H1 (cell line): ENCODE results near the gene DAB2IP. TPM values are rescaled to one million over a fixed set of nuclear protein-coding genes. Genes with fewer than 3 reads are reported as not detected.
A peak's percentile ranks its signal among the peaks of the same experiment; 100 is the strongest.

Experiments used
- CTCF ChIA-PET: fragments of 300-600 bp; sonication (Branson Sonifier 250); formaldehyde crosslinking; loops from one replicate; lab custom pipeline; 2021; ENCODE audit not compliant: partially characterized antibody; lab: Charles Lee
- POLR2A ChIA-PET: fragments of 300-600 bp; sonication (Branson Sonifier 250); formaldehyde crosslinking; loops from one replicate; lab custom pipeline; 2021; ENCODE audit warnings: inconsistent platforms; ENCODE audit not compliant: partially characterized antibody; lab: Charles Lee
- DNase-seq, 2 experiments: peaks; one replicate each; pipeline versions ENCODE4 v3.0.0 to v3.0.0-alpha.2; 2010 to 2022; ENCODE audit warnings: low spot score in 2 of 2, low read depth in 1 of 2, mixed read lengths in 1 of 2
- FAIRE-seq: peaks from 2 replicates; lab custom pipeline; 2011; peaks lifted over from hg19 to GRCh38; lab: Jason Lieb, UNC
- H2AFZ ChIP-seq: 2 replicates; pipeline ENCODE4 v1.8.1; 2012; ENCODE audit warnings: low read length, inconsistent platforms
- H2AK5ac ChIP-seq: 2 replicates; pipeline ENCODE4 v1.6.1; 2013; ENCODE audit warnings: low read depth, low read length
- H2BK120ac ChIP-seq: replicated peaks from 2 replicates; pipeline ENCODE3; 2013; ENCODE audit warnings: low read depth, low read length, inconsistent platforms
- H2BK12ac ChIP-seq: 2 replicates; pipeline ENCODE4 v1.6.1; 2013; ENCODE audit warnings: low read depth, low read length
- H2BK15ac ChIP-seq: 2 replicates; pipeline ENCODE4 v1.6.1; 2013; ENCODE audit warnings: low read length
- H2BK20ac ChIP-seq: 2 replicates; pipeline ENCODE4 v1.6.1; 2013; ENCODE audit warnings: low read length
- H2BK5ac ChIP-seq: 2 replicates; pipeline ENCODE4 v1.6.1; 2013; ENCODE audit warnings: low read depth, low read length
- H3K14ac ChIP-seq: 2 replicates; pipeline ENCODE4 v1.6.1; 2013; ENCODE audit warnings: inconsistent platforms; ENCODE audit not compliant: insufficient read length
- H3K18ac ChIP-seq: 2 replicates; pipeline ENCODE4 v1.6.1; 2013; ENCODE audit warnings: low read length; ENCODE audit errors: extremely low read depth
- H3K23ac ChIP-seq: 2 replicates; pipeline ENCODE4 v1.6.1; 2013; ENCODE audit warnings: inconsistent platforms; ENCODE audit not compliant: insufficient read length
- H3K23me2 ChIP-seq: 2 replicates; pipeline ENCODE4 v1.6.1; 2013; ENCODE audit warnings: low read depth, low read length
- H3K27ac ChIP-seq: 2 replicates; pipeline ENCODE4 v1.6.1; 2011; ENCODE audit warnings: low read depth, low read length, inconsistent platforms
- H3K27me3 ChIP-seq, 4 experiments: replicated peaks in 1 of 4; 1 replicate in 1 of 4; 2 replicates in 3 of 4; pipeline versions ENCODE4 v1.6.1 to v1.8.1; 2011 to 2013; ENCODE audit warnings: low read length in 3 of 4, mild to moderate bottlenecking in 3 of 4, inconsistent platforms in 2 of 4, mixed read lengths in 2 of 4, moderate library complexity in 1 of 4; ENCODE audit not compliant: control insufficient read depth in 3 of 4, insufficient read depth in 3 of 4; ENCODE audit errors: extremely low read depth in 1 of 4
- H3K36me3 ChIP-seq, 4 experiments: 2 replicates each; pipeline versions ENCODE4 v1.6.1 to v1.8.1; 2011 to 2013; ENCODE audit warnings: mild to moderate bottlenecking in 4 of 4, low read length in 3 of 4, moderate library complexity in 2 of 4, control low read depth in 1 of 4, inconsistent platforms in 1 of 4; ENCODE audit not compliant: insufficient read depth in 4 of 4, control insufficient read depth in 2 of 4
- H3K4ac ChIP-seq: replicated peaks from 2 replicates; pipeline ENCODE3; 2013; ENCODE audit warnings: low read length, low read depth, mixed read lengths, inconsistent platforms; ENCODE audit not compliant: insufficient read length
- H3K4me1 ChIP-seq, 4 experiments: replicated peaks in 1 of 4; 1 replicate in 1 of 4; 2 replicates in 3 of 4; pipeline versions ENCODE4 v1.6.1 to v1.8.1; 2011 to 2013; ENCODE audit warnings: low read length in 3 of 4, inconsistent platforms in 2 of 4, mixed read lengths in 1 of 4; ENCODE audit not compliant: insufficient read depth in 4 of 4, control insufficient read depth in 3 of 4
- H3K4me2 ChIP-seq, 2 experiments: 2 replicates each; pipeline versions ENCODE4 v1.6.1 to v1.8.1; 2011 to 2013; ENCODE audit warnings: low read depth in 2 of 2, low read length in 2 of 2, control low read depth in 1 of 2, inconsistent platforms in 1 of 2, mild to moderate bottlenecking in 1 of 2; ENCODE audit not compliant: insufficient read depth in 1 of 2
- H3K4me3 ChIP-seq, 4 experiments: fragments of 200-600, 300-600 bp in 1 of 4; sonication (generic), shearing (Covaris generic), sonication (Bioruptor Twin) in 1 of 4; 2 replicates each; pipeline versions ENCODE4 v1.5.1 to v1.8.1; 2011 to 2016; ENCODE audit warnings: low read length in 4 of 4, low read depth in 3 of 4, control low read depth in 2 of 4, inconsistent platforms in 2 of 4, mild to moderate bottlenecking in 2 of 4, mixed read lengths in 1 of 4, moderate library complexity in 1 of 4; ENCODE audit not compliant: insufficient read depth in 2 of 4; ENCODE audit errors: extremely low read depth in 1 of 4
- H3K56ac ChIP-seq: replicated peaks from 2 replicates; pipeline ENCODE3; 2013; ENCODE audit warnings: low read depth, mild to moderate bottlenecking, mixed read lengths, low read length, inconsistent platforms; ENCODE audit not compliant: insufficient read length
- H3K79me1 ChIP-seq: 2 replicates; pipeline ENCODE4 v1.6.1; 2013; ENCODE audit warnings: low read depth, low read length, control low read depth
- H3K79me2 ChIP-seq, 2 experiments: 2 replicates each; pipeline versions ENCODE4 v1.6.1 to v1.8.1; 2012 to 2013; ENCODE audit warnings: low read length in 2 of 2, mild to moderate bottlenecking in 2 of 2, inconsistent platforms in 1 of 2; ENCODE audit not compliant: insufficient read depth in 2 of 2, control insufficient read depth in 1 of 2
- H3K9ac ChIP-seq, 4 experiments: replicated peaks in 1 of 4; 1 replicate in 1 of 4; 2 replicates in 3 of 4; pipeline versions ENCODE4 v1.6.1 to v1.8.1; 2011 to 2013; ENCODE audit warnings: low read depth in 3 of 4, low read length in 3 of 4, control low read depth in 2 of 4, mild to moderate bottlenecking in 2 of 4, moderate library complexity in 2 of 4, inconsistent platforms in 1 of 4; ENCODE audit errors: extremely low read depth in 1 of 4
- H3K9me3 ChIP-seq, 2 experiments: 2 replicates each; pipeline versions ENCODE4 v1.6.1 to v1.8.1; 2012 to 2013; ENCODE audit warnings: mild to moderate bottlenecking in 2 of 2, moderate library complexity in 2 of 2, control low read depth in 1 of 2, inconsistent platforms in 1 of 2, low read depth in 1 of 2, low read length in 1 of 2, mixed read lengths in 1 of 2; ENCODE audit not compliant: insufficient read depth in 2 of 2
- H4K20me1 ChIP-seq, 2 experiments: replicated peaks in 1 of 2; 2 replicates each; pipeline versions ENCODE3 to v1.8.1; 2011 to 2013; ENCODE audit warnings: inconsistent platforms in 2 of 2, low read length in 2 of 2, mild to moderate bottlenecking in 1 of 2; ENCODE audit not compliant: insufficient read depth in 2 of 2, control insufficient read depth in 1 of 2
- H4K5ac ChIP-seq: 2 replicates; pipeline ENCODE4 v1.6.1; 2013; ENCODE audit warnings: low read length, low read depth, mixed read lengths, inconsistent platforms; ENCODE audit not compliant: insufficient read length
- H4K8ac ChIP-seq: 2 replicates; pipeline ENCODE4 v1.8.0; 2013; ENCODE audit warnings: mild to moderate bottlenecking, moderate library complexity, low read length, inconsistent platforms; ENCODE audit not compliant: insufficient read depth; ENCODE audit errors: extremely low read depth
- H4K91ac ChIP-seq: replicated peaks from 2 replicates; pipeline ENCODE3; 2013; ENCODE audit warnings: low read length, mixed read lengths, inconsistent platforms; ENCODE audit not compliant: insufficient read length
- CTBP2 ChIP-seq: IDR thresholded peaks from 2 replicates; pipeline ENCODE4 v1.7.0; 2011; ENCODE audit warnings: borderline replicate concordance, mild to moderate bottlenecking, moderate library complexity, mixed read lengths, low read length; ENCODE audit not compliant: insufficient read depth, insufficient read length
- EZH2 ChIP-seq: fragments of 200-600 bp; sonication (generic); IDR thresholded peaks from 2 replicates; pipeline ENCODE4 v1.7.1; 2012; ENCODE audit warnings: low read depth, mild to moderate bottlenecking, moderate library complexity, low read length, inconsistent platforms; ENCODE audit not compliant: severe bottlenecking
- JUN ChIP-seq: IDR thresholded peaks from 2 replicates; pipeline ENCODE4 v1.6.1; 2011; ENCODE audit warnings: low read depth, mild to moderate bottlenecking, improper control_type of control experiment, low read length
- KDM4A ChIP-seq: IDR thresholded peaks from one replicate; pipeline ENCODE4 v1.7.1; 2012; ENCODE audit warnings: low read depth, mild to moderate bottlenecking, moderate library complexity, low read length, inconsistent platforms; ENCODE audit not compliant: severe bottlenecking
- MAFK ChIP-seq: IDR thresholded peaks from 2 replicates; pipeline ENCODE4 v1.6.1; 2012; ENCODE audit warnings: low read depth, mild to moderate bottlenecking, improper control_type of control experiment, low read length
- PHF8 ChIP-seq: fragments of 200-600 bp; sonication (generic); conservative IDR thresholded peaks from 2 replicates; pipeline ENCODE4 v1.7.1; 2012; ENCODE audit warnings: low read depth, mild to moderate bottlenecking, inconsistent platforms, low read length, moderate library complexity
- TBP ChIP-seq: IDR thresholded peaks from 2 replicates; pipeline ENCODE4 v1.6.1; 2011; ENCODE audit warnings: low read depth, low read length, improper control_type of control experiment
- WGBS, 2 experiments: shearing (Covaris generic) in 1 of 2; methylation state at CpG; one replicate each; pipeline versions ENCODE4 v1.1.6 to v1.1.7; 2013 to 2015; ENCODE audit warnings: low lambda C conversion rate in 2 of 2, mixed read lengths in 2 of 2, inconsistent platforms in 1 of 2, low coverage in 1 of 2, missing lambda C conversion rate in 1 of 2; ENCODE audit not compliant: insufficient replicate concordance in 2 of 2, insufficient coverage in 1 of 2, insufficient read length in 1 of 2; ENCODE audit errors: extremely low coverage in 1 of 2, missing lambda C conversion rate in 1 of 2; 5-methylcytosine and 5-hydroxymethylcytosine counted together
- polyA plus RNA-seq, 7 experiments: library from polyadenylated mRNA; depleted of rRNA in 3 of 7; stranded (reverse) in 5 of 7; unstranded in 2 of 7; fragments of >200 nt in 5 of 7; fragments of 200-250 nt in 2 of 7; gene quantifications; 1 replicate in 5 of 7; 2 replicates in 1 of 7; 4 replicates in 1 of 7; pipeline versions ENCODE4 v1.2.1 to v1.2.3, GENCODE V29; 2011 to 2013; ENCODE audit warnings: missing spikeins in 2 of 7, mixed read lengths in 2 of 7
- total RNA-seq: library from RNA; stranded (reverse); fragmentation: NEBNext Ultra II Directional; extraction: Animal tissue kit (Norgen Biotek cat#: 25700); gene quantifications from 2 replicates; pipeline ENCODE4 v1.2.1, GENCODE V29; 2021
- TF ChIP-seq, protein P1 (sequence below), 3 experiments: IDR thresholded peaks; 1 replicate in 2 of 3; 2 replicates in 1 of 3; pipeline versions ENCODE4 v1.5.1 to v1.6.1; 2011; ENCODE audit warnings: low read length in 3 of 3, mild to moderate bottlenecking in 3 of 3, inconsistent platforms in 2 of 3, low read depth in 1 of 3, moderate library complexity in 1 of 3; ENCODE audit not compliant: insufficient read depth in 1 of 3; ENCODE audit errors: control extremely low read depth in 1 of 3

Gene DAB2IP
- total and polyA plus RNA-seq, 2 of the 8 experiments (the other 6 are each of a cell fraction or from before 2014, with no cell fraction given): 19.7 to 39.5 TPM

DNA sequence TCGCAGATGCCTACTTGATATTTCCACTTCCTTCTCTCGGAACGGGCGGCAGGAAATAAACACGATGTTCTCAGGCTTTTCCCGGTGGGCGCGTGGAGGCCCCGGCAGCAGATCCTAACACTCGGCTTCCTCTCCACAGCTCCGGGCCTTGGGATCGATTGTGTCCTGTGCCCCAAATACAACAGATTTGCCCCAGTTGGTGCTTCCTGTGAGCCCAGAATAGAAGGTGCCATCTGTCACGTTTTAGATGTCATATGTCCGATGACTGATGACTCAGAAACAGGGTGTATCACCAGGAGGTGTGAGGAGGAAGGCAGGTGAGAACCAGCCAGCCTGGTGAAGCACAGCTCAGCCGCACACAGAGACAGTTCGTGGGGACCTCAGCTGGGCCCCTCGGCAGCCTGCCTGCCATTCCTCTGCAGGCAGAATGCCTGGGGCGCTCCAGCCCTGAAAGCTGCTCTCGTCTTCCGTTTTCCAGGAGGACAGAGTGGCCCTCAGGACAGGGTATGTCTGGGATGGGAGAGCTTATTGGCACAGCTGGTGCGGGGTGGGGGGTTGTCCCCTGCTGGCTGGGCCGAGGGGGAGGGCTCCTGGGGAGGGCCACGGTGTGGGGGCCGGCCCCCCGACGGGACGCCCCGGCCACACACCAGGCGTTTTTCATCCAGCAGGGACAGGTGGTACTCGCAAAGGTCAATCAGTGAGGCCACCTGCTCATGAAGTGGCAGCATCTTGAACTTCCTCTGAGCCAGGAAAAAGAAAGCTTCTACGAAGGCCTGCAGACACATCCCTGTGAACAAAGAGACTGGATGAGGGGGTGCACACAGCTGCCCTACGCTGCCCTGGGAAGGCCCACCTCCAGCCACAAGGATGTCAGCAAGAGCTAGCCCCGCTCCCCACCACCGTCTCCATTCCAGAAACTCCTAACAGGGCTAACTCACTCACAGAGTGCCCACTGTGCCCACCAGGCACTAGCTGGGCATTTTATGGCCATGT, 171.0 kb downstream of the DAB2IP start:
- DNase-seq (peak in 1 of 2 experiments; percentile 41), FAIRE-seq (no peak)
- H3K56ac ChIP-seq: no peak overlapping the region
- peak overlapping the region; percentile 29 for H4K8ac ChIP-seq
- no peak overlapping the region for H3K4me3 ChIP-seq
- H4K20me1 ChIP-seq: no peaks in the 10 kb centered on the region
- no peak overlapping the region for H3K4ac ChIP-seq
- 87% methylated on average over 26 of the region's 34 CpGs; no CpG with 5 or more reads in 1 of the 2 experiments for WGBS, 2 experiments
- no peaks in the 10 kb centered on the region for H3K27me3 ChIP-seq
- H3K23ac ChIP-seq: no peak overlapping the region
- H2AFZ ChIP-seq: no peak overlapping the region
- no peak overlapping the region for H4K5ac ChIP-seq
- no peaks in the 10 kb centered on the region; the same call in 1 of the 2 replicates for H3K23me2 ChIP-seq
- no peak overlapping the region for H2BK12ac ChIP-seq
- H2BK15ac ChIP-seq: no peak overlapping the region
- H3K79me2 ChIP-seq: no peaks in the 10 kb centered on the region
- H3K79me1 ChIP-seq: no peaks in the 10 kb centered on the region
- no peak overlapping the region for H2BK20ac ChIP-seq
- H3K4me2 ChIP-seq: no peak overlapping the region
- H2BK120ac ChIP-seq: no peak overlapping the region
- no peak overlapping the region for H2AK5ac ChIP-seq
- peak overlapping the region; percentile 40 for H4K91ac ChIP-seq
- no peaks in the 10 kb centered on the region for H3K36me3 ChIP-seq
- H2BK5ac ChIP-seq: no peak overlapping the region
- peaks cover 6 to 18% (median 11%) of the 10 kb centered on the region in 4 experiments for H3K4me1 ChIP-seq
- no peak overlapping the region for H3K14ac ChIP-seq
- H3K9me3 ChIP-seq: no peaks in the 10 kb centered on the region
- ChIA-PET CTCF (interaction anchor here (0.6 to 2.5 kb wide), 18 partner anchors 8 to 202 kb away, joined by 3 to 9 read pairs (median 4); no protein-coding TSS in a partner anchor), POLR2A (interaction anchor here (1.3 kb wide), 1 partner anchor 9 kb away, joined by 4 read pairs; no protein-coding TSS in a partner anchor)
- H3K27ac ChIP-seq: no peak overlapping the region
- no peak overlapping the region for H3K18ac ChIP-seq
- no peak overlapping the region for H3K9ac ChIP-seq
- TF ChIP-seq JUN (no peak), PHF8 (no peak), CTBP2 (no peak), MAFK (no peak), EZH2 (no peak), KDM4A (no peak), TBP (no peak)
- TF ChIP-seq, protein P1, sequence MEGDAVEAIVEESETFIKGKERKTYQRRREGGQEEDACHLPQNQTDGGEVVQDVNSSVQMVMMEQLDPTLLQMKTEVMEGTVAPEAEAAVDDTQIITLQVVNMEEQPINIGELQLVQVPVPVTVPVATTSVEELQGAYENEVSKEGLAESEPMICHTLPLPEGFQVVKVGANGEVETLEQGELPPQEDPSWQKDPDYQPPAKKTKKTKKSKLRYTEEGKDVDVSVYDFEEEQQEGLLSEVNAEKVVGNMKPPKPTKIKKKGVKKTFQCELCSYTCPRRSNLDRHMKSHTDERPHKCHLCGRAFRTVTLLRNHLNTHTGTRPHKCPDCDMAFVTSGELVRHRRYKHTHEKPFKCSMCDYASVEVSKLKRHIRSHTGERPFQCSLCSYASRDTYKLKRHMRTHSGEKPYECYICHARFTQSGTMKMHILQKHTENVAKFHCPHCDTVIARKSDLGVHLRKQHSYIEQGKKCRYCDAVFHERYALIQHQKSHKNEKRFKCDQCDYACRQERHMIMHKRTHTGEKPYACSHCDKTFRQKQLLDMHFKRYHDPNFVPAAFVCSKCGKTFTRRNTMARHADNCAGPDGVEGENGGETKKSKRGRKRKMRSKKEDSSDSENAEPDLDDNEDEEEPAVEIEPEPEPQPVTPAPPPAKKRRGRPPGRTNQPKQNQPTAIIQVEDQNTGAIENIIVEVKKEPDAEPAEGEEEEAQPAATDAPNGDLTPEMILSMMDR (IDR thresholded peaks at IDR 0.05; ENCODE audit: control extremely low read depth in 1 of 3, insufficient read depth in 1 of 3, low read depth in 1 of 3, low read length in 3 of 3): no peak
